Measurements from ENCODE around the gene SNRNP27. TPM values are rescaled to one million over a fixed set of nuclear protein-coding genes. Genes with fewer than 3 reads are reported as not detected.
"Not testable (repeated sequence)": the region's sequence is repeated elsewhere in the genome, so short reads cannot be mapped to it uniquely, and the experiment has no call there.

Gene SNRNP27
- total RNA-seq, 1 donor from 2014 or later, result 31.8 TPM

- H3K27me3 ChIP-seq (ENCODE audit: control insufficient read depth in 3 of 3, insufficient read depth in 3 of 3, low read length in 3 of 3), result no peaks in the 10 kb centered on the region
- no peak overlapping the region for H3K27ac ChIP-seq (ENCODE audit: low read depth, low read length)
- no peaks in the 10 kb centered on the region for H3K36me3 ChIP-seq (ENCODE audit: control insufficient read depth in 3 of 3, insufficient read depth in 3 of 3, low read length in 3 of 3)
- no peak overlapping the region for H3K4me3 ChIP-seq (ENCODE audit: low read length in 3 of 3)
- H3K9ac ChIP-seq (ENCODE audit: low read depth in 1 of 3, low read length in 3 of 3), result no peak overlapping the region
- H3K4me1 ChIP-seq (ENCODE audit: control insufficient read depth in 3 of 3, insufficient read depth in 3 of 3, low read length in 3 of 3), result peaks cover 0 to 4% (median 0%) of the 10 kb centered on the region in 3 donors
- H3K9me3 ChIP-seq (ENCODE audit: control insufficient read depth in 3 of 3, low read length in 3 of 3), result no peaks in the 10 kb centered on the region
Measured at GRCh38 chr2:69889302-69889701, 4.5 kb upstream of the SNRNP27 start.

- peaks cover 7 to 17% (median 9%) of the 10 kb centered on the region in 3 donors for H3K4me1 ChIP-seq (ENCODE audit: control insufficient read depth in 3 of 3, insufficient read depth in 3 of 3, low read length in 3 of 3)
- H3K9ac ChIP-seq (ENCODE audit: low read depth in 1 of 3, low read length in 3 of 3), result no peak overlapping the region
- H3K4me3 ChIP-seq (ENCODE audit: low read length in 3 of 3), result no peak overlapping the region
- no peaks in the 10 kb centered on the region for H3K9me3 ChIP-seq (ENCODE audit: control insufficient read depth in 3 of 3, low read length in 3 of 3)
- no peaks in the 10 kb centered on the region for H3K27me3 ChIP-seq (ENCODE audit: control insufficient read depth in 3 of 3, insufficient read depth in 3 of 3, low read length in 3 of 3)
- H3K27ac ChIP-seq (ENCODE audit: low read depth, low read length), result no peak overlapping the region
- no peaks in the 10 kb centered on the region for H3K36me3 ChIP-seq (ENCODE audit: control insufficient read depth in 3 of 3, insufficient read depth in 3 of 3, low read length in 3 of 3)
Measured at GRCh38 chr2:69890881-69891280, 2.9 kb upstream of the SNRNP27 start.

GRCh38 chr2:69892838-69893424 lies 825 bp upstream of the SNRNP27 start:
- not testable (repeated sequence) for H3K27ac ChIP-seq (ENCODE audit: low read depth, low read length); H3K9me3 ChIP-seq (ENCODE audit: control insufficient read depth in 3 of 3, low read length in 3 of 3); H3K27me3 ChIP-seq (ENCODE audit: control insufficient read depth in 3 of 3, insufficient read depth in 3 of 3, low read length in 3 of 3); H3K9ac ChIP-seq (ENCODE audit: low read depth in 1 of 3, low read length in 3 of 3)
- Histone ChIP-seq H3K4me1 (ENCODE audit: control insufficient read depth in 3 of 3, insufficient read depth in 3 of 3, low read length in 3 of 3) (peaks cover 7 to 18% (median 9%) of the 10 kb centered on the region in 3 donors), H3K4me3 (ENCODE audit: low read length in 3 of 3) (peak overlapping the region; percentile 71 to 95 (median 91)), H3K36me3 (ENCODE audit: control insufficient read depth in 3 of 3, insufficient read depth in 3 of 3, low read length in 3 of 3) (peaks cover 8 to 18% (median 13%) of the 10 kb centered on the region in 3 donors)

- Histone ChIP-seq H3K4me3 (ENCODE audit: low read length in 3 of 3) (peak overlapping the region; percentile 71 to 95 (median 91)), H3K4me1 (ENCODE audit: control insufficient read depth in 3 of 3, insufficient read depth in 3 of 3, low read length in 3 of 3) (peaks cover 7 to 18% (median 9%) of the 10 kb centered on the region in 3 donors), H3K36me3 (ENCODE audit: control insufficient read depth in 3 of 3, insufficient read depth in 3 of 3, low read length in 3 of 3) (peaks cover 12 to 26% (median 18%) of the 10 kb centered on the region in 3 donors), H3K9ac (ENCODE audit: low read depth in 1 of 3, low read length in 3 of 3) (peak overlapping the region; percentile 90 to 97 (median 96)), H3K27ac (ENCODE audit: low read depth, low read length) (peak overlapping the region; percentile 86)
- H3K9me3 ChIP-seq (ENCODE audit: control insufficient read depth in 3 of 3, low read length in 3 of 3); H3K27me3 ChIP-seq (ENCODE audit: control insufficient read depth in 3 of 3, insufficient read depth in 3 of 3, low read length in 3 of 3): not testable (repeated sequence)
Measured at GRCh38 chr2:69894737-69895136, 981 bp downstream of the SNRNP27 start.

GRCh38 chr2:69902213-69902922 lies 8.6 kb downstream of the SNRNP27 start:
- Histone ChIP-seq H3K4me1 (ENCODE audit: control insufficient read depth in 3 of 3, insufficient read depth in 3 of 3, low read length in 3 of 3) (no peaks in the 10 kb centered on the region), H3K4me3 (ENCODE audit: low read length in 3 of 3) (no peak overlapping the region), H3K27ac (ENCODE audit: low read depth, low read length) (no peak overlapping the region), H3K27me3 (ENCODE audit: control insufficient read depth in 3 of 3, insufficient read depth in 3 of 3, low read length in 3 of 3) (no peaks in the 10 kb centered on the region), H3K9ac (ENCODE audit: low read depth in 1 of 3, low read length in 3 of 3) (peak overlapping the region in 1 of 3 donors; percentile 21), H3K9me3 (ENCODE audit: control insufficient read depth in 3 of 3, low read length in 3 of 3) (no peaks in the 10 kb centered on the region), H3K36me3 (ENCODE audit: control insufficient read depth in 3 of 3, insufficient read depth in 3 of 3, low read length in 3 of 3) (peaks cover 22 to 45% (median 45%) of the 10 kb centered on the region in 3 donors)

- H3K9me3 ChIP-seq (ENCODE audit: control insufficient read depth in 3 of 3, low read length in 3 of 3), result no peaks in the 10 kb centered on the region
- no peaks in the 10 kb centered on the region for H3K4me1 ChIP-seq (ENCODE audit: control insufficient read depth in 3 of 3, insufficient read depth in 3 of 3, low read length in 3 of 3)
- H3K9ac ChIP-seq (ENCODE audit: low read depth in 1 of 3, low read length in 3 of 3), result no peak overlapping the region
- H3K36me3 ChIP-seq (ENCODE audit: control insufficient read depth in 3 of 3, insufficient read depth in 3 of 3, low read length in 3 of 3), result peaks cover 11 to 45% (median 25%) of the 10 kb centered on the region in 3 donors
- H3K4me3 ChIP-seq (ENCODE audit: low read length in 3 of 3), result no peak overlapping the region
- H3K27ac ChIP-seq (ENCODE audit: low read depth, low read length), result no peak overlapping the region
- no peaks in the 10 kb centered on the region for H3K27me3 ChIP-seq (ENCODE audit: control insufficient read depth in 3 of 3, insufficient read depth in 3 of 3, low read length in 3 of 3)
Measured at GRCh38 chr2:69907216-69907615, 13.5 kb downstream of the SNRNP27 start.

GRCh38 chr2:69911985-69912563 lies 18.3 kb downstream of the SNRNP27 start:
- Histone ChIP-seq H3K4me1 (ENCODE audit: control insufficient read depth in 3 of 3, insufficient read depth in 3 of 3, low read length in 3 of 3) (peaks cover 11 to 19% (median 14%) of the 10 kb centered on the region in 3 donors), H3K9ac (ENCODE audit: low read depth in 1 of 3, low read length in 3 of 3) (no peak overlapping the region), H3K4me3 (ENCODE audit: low read length in 3 of 3) (no peak overlapping the region), H3K9me3 (ENCODE audit: control insufficient read depth in 3 of 3, low read length in 3 of 3) (no peaks in the 10 kb centered on the region), H3K27me3 (ENCODE audit: control insufficient read depth in 3 of 3, insufficient read depth in 3 of 3, low read length in 3 of 3) (no peaks in the 10 kb centered on the region), H3K36me3 (ENCODE audit: control insufficient read depth in 3 of 3, insufficient read depth in 3 of 3, low read length in 3 of 3) (peaks cover 9 to 35% (median 12%) of the 10 kb centered on the region in 3 donors), H3K27ac (ENCODE audit: low read depth, low read length) (peak overlapping the region; percentile 46)

- H3K4me1 ChIP-seq (ENCODE audit: control insufficient read depth in 3 of 3, insufficient read depth in 3 of 3, low read length in 3 of 3), result peaks cover 11 to 22% (median 16%) of the 10 kb centered on the region in 3 donors
Measured at GRCh38 chr2:69914164-69914949, 20.6 kb downstream of the SNRNP27 start.

GRCh38 chr2:69914950-69915945 lies 21.5 kb downstream of the SNRNP27 start, which contains the start of gene MXD1:
TSS of gene MXD1 (plus strand) at chr2:69915109. CDS start at chr2:69915331, 222 bp downstream.
- H3K9ac ChIP-seq (ENCODE audit: low read depth in 1 of 3, low read length in 3 of 3), result peak within 1 kb of the TSS; percentile 80 to 91 (median 91)
- no peaks in the 10 kb centered on the region for H3K27me3 ChIP-seq (ENCODE audit: control insufficient read depth in 3 of 3, insufficient read depth in 3 of 3, low read length in 3 of 3)
- no peaks in the 10 kb centered on the region for H3K9me3 ChIP-seq (ENCODE audit: control insufficient read depth in 3 of 3, low read length in 3 of 3)
- peaks cover 5 to 15% (median 9%) of the 10 kb centered on the region in 3 donors for H3K36me3 ChIP-seq (ENCODE audit: control insufficient read depth in 3 of 3, insufficient read depth in 3 of 3, low read length in 3 of 3)
- H3K27ac ChIP-seq (ENCODE audit: low read depth, low read length), result peak within 1 kb of the TSS; percentile 95
- peaks cover 11 to 22% (median 16%) of the 10 kb centered on the region in 3 donors for H3K4me1 ChIP-seq (ENCODE audit: control insufficient read depth in 3 of 3, insufficient read depth in 3 of 3, low read length in 3 of 3)
- peak within 1 kb of the TSS; percentile 75 to 89 (median 82) for H3K4me3 ChIP-seq (ENCODE audit: low read length in 3 of 3)

More at GRCh38 chr2:69914164-69914949, 20.6 kb downstream of the SNRNP27 start:
- peak overlapping the region; percentile 95 for H3K27ac ChIP-seq (ENCODE audit: low read depth, low read length)
- H3K9ac ChIP-seq (ENCODE audit: low read depth in 1 of 3, low read length in 3 of 3), result peak overlapping the region; percentile 79 to 91 (median 90)
- no peaks in the 10 kb centered on the region for H3K9me3 ChIP-seq (ENCODE audit: control insufficient read depth in 3 of 3, low read length in 3 of 3)
- no peaks in the 10 kb centered on the region for H3K27me3 ChIP-seq (ENCODE audit: control insufficient read depth in 3 of 3, insufficient read depth in 3 of 3, low read length in 3 of 3)
- H3K36me3 ChIP-seq (ENCODE audit: control insufficient read depth in 3 of 3, insufficient read depth in 3 of 3, low read length in 3 of 3), result peaks cover 5 to 18% (median 5%) of the 10 kb centered on the region in 3 donors
- peak overlapping the region; percentile 75 to 89 (median 77) for H3K4me3 ChIP-seq (ENCODE audit: low read length in 3 of 3)

Measured in skeletal muscle tissue (tissue), 4 donors.